HUES64 (cell line): ENCODE measurements around the gene HYCC2.

Experiments
- H3K27ac ChIP-seq: 2 replicates; pipeline ENCODE4 v1.7.0; 2013; ENCODE audit warnings: low read depth, low read length, inconsistent platforms
- H3K27me3 ChIP-seq: 2 replicates; pipeline ENCODE4 v1.6.1; 2013; ENCODE audit warnings: mild to moderate bottlenecking, low read length; ENCODE audit not compliant: insufficient read depth
- H3K36me3 ChIP-seq: 2 replicates; pipeline ENCODE4 v1.6.1; 2013; ENCODE audit warnings: mild to moderate bottlenecking, low read length; ENCODE audit not compliant: insufficient read depth
- H3K4me1 ChIP-seq: 2 replicates; pipeline ENCODE4 v1.6.1; 2013; ENCODE audit warnings: mild to moderate bottlenecking, low read length, moderate library complexity; ENCODE audit not compliant: insufficient read depth
- H3K4me3 ChIP-seq: 2 replicates; pipeline ENCODE4 v1.5.1; 2013; ENCODE audit warnings: mild to moderate bottlenecking, low read length, moderate library complexity
- H3K9ac ChIP-seq: 2 replicates; pipeline ENCODE4 v1.6.1; 2013; ENCODE audit warnings: mild to moderate bottlenecking, low read depth, low read length
- H3K9me3 ChIP-seq: 2 replicates; pipeline ENCODE4 v1.6.1; 2013; ENCODE audit warnings: low read depth, low read length; ENCODE audit not compliant: insufficient read depth
- WGBS: fragments of 150-250, 120-280 bp; methylation state at CpG from one replicate; pipeline ENCODE4 v1.1.7; 2013; ENCODE audit warnings: missing lambda C conversion rate; 5-methylcytosine and 5-hydroxymethylcytosine counted together

HYCC2 gene

GRCh38 chr2:201110615-201111014 is 39.1 kb upstream of the HYCC2 start:
- H3K9ac ChIP-seq = no peak overlapping the region
- H3K36me3 ChIP-seq = no peaks in the 10 kb centered on the region
- no peak overlapping the region for H3K27ac ChIP-seq
- H3K4me1 ChIP-seq = no peaks in the 10 kb centered on the region
- H3K4me3 ChIP-seq = no peak overlapping the region
- no peaks in the 10 kb centered on the region for H3K9me3 ChIP-seq
- no peaks in the 10 kb centered on the region for H3K27me3 ChIP-seq

GRCh38 chr2:201109186-201109585 is 37.7 kb upstream of the HYCC2 start:
- 94% methylated on average over 3 of the region's 4 CpGs for WGBS
- H3K4me1 ChIP-seq = no peaks in the 10 kb centered on the region
- no peak overlapping the region for H3K27ac ChIP-seq
- no peaks in the 10 kb centered on the region for H3K9me3 ChIP-seq
- H3K27me3 ChIP-seq = no peaks in the 10 kb centered on the region
- H3K36me3 ChIP-seq = no peaks in the 10 kb centered on the region
- H3K4me3 ChIP-seq = no peak overlapping the region
- no peak overlapping the region for H3K9ac ChIP-seq

- Histone ChIP-seq H3K36me3 (no peaks in the 10 kb centered on the region), H3K4me3 (no peak overlapping the region), H3K4me1 (no peaks in the 10 kb centered on the region), H3K9me3 (no peaks in the 10 kb centered on the region), H3K27ac (no peak overlapping the region), H3K9ac (no peak overlapping the region), H3K27me3 (no peaks in the 10 kb centered on the region)
- 92% methylated on average over 2 of the region's 2 CpGs for WGBS
Observed at GRCh38 chr2:201108341-201108740, 36.9 kb upstream of the HYCC2 start.

GRCh38 chr2:201107624-201108023 is 36.2 kb upstream of the HYCC2 start:
- no peaks in the 10 kb centered on the region for H3K36me3 ChIP-seq
- H3K27me3 ChIP-seq = no peaks in the 10 kb centered on the region
- H3K4me1 ChIP-seq = no peaks in the 10 kb centered on the region
- H3K9ac ChIP-seq = no peak overlapping the region
- no peaks in the 10 kb centered on the region for H3K9me3 ChIP-seq
- WGBS = 95% methylated on average over 2 of the region's 2 CpGs
- no peak overlapping the region for H3K4me3 ChIP-seq
- no peak overlapping the region for H3K27ac ChIP-seq

- Histone ChIP-seq H3K27me3 (no peaks in the 10 kb centered on the region), H3K27ac (no peak overlapping the region), H3K9me3 (no peaks in the 10 kb centered on the region), H3K9ac (no peak overlapping the region), H3K4me3 (no peak overlapping the region), H3K36me3 (no peaks in the 10 kb centered on the region), H3K4me1 (no peaks in the 10 kb centered on the region)
- WGBS = 94% methylated on average over 1 of the region's 1 CpG
Observed at GRCh38 chr2:201105759-201106158, 34.3 kb upstream of the HYCC2 start.

- Histone ChIP-seq H3K36me3 (no peaks in the 10 kb centered on the region), H3K9ac (no peak overlapping the region), H3K27me3 (no peaks in the 10 kb centered on the region), H3K4me3 (no peak overlapping the region), H3K4me1 (no peaks in the 10 kb centered on the region), H3K9me3 (no peaks in the 10 kb centered on the region), H3K27ac (no peak overlapping the region)
- WGBS = 92% methylated on average over 3 of the region's 3 CpGs
Observed at GRCh38 chr2:201100497-201100896, 29.0 kb upstream of the HYCC2 start.

GRCh38 chr2:201093573-201093972 is 22.1 kb upstream of the HYCC2 start:
- Histone ChIP-seq H3K27me3 (no peaks in the 10 kb centered on the region), H3K9me3 (no peaks in the 10 kb centered on the region), H3K4me3 (no peak overlapping the region), H3K9ac (no peak overlapping the region), H3K4me1 (no peaks in the 10 kb centered on the region), H3K36me3 (no peaks in the 10 kb centered on the region), H3K27ac (no peak overlapping the region)
- WGBS = 95% methylated on average over 5 of the region's 5 CpGs

- Histone ChIP-seq H3K27me3 (no peaks in the 10 kb centered on the region), H3K4me3 (no peak overlapping the region), H3K36me3 (peaks cover 3% of the 10 kb centered on the region; the same call in 1 of the 2 replicates), H3K9me3 (no peaks in the 10 kb centered on the region), H3K27ac (no peak overlapping the region), H3K9ac (no peak overlapping the region), H3K4me1 (no peaks in the 10 kb centered on the region)
- WGBS = 92% methylated on average over 4 of the region's 4 CpGs
Observed at GRCh38 chr2:201090574-201090973, 19.1 kb upstream of the HYCC2 start.

GRCh38 chr2:201084863-201085262 is 13.4 kb upstream of the HYCC2 start:
- WGBS = 91% methylated on average over 2 of the region's 2 CpGs
- Histone ChIP-seq H3K36me3 (peaks cover 33% of the 10 kb centered on the region), H3K4me3 (no peak overlapping the region), H3K27me3 (no peaks in the 10 kb centered on the region), H3K4me1 (no peaks in the 10 kb centered on the region), H3K9me3 (no peaks in the 10 kb centered on the region), H3K9ac (no peak overlapping the region), H3K27ac (no peak overlapping the region)

- H3K9me3 ChIP-seq = no peaks in the 10 kb centered on the region
- H3K9ac ChIP-seq = no peak overlapping the region
- WGBS = 95% methylated on average over 7 of the region's 7 CpGs
- H3K27ac ChIP-seq = no peak overlapping the region
- H3K4me3 ChIP-seq = no peak overlapping the region
- H3K4me1 ChIP-seq = peaks cover 3% of the 10 kb centered on the region; the same call in 1 of the 2 replicates
- H3K27me3 ChIP-seq = no peaks in the 10 kb centered on the region
- peaks cover 15% of the 10 kb centered on the region for H3K36me3 ChIP-seq
Observed at GRCh38 chr2:201074996-201075395, 3.5 kb upstream of the HYCC2 start.

- H3K4me3 ChIP-seq = peak overlapping the region; percentile 86
- H3K27me3 ChIP-seq = no peaks in the 10 kb centered on the region
- H3K9ac ChIP-seq = no peak overlapping the region
- 100% methylated on average over 1 of the region's 1 CpG for WGBS
- no peaks in the 10 kb centered on the region for H3K36me3 ChIP-seq
- no peaks in the 10 kb centered on the region for H3K9me3 ChIP-seq
- H3K27ac ChIP-seq = no peak overlapping the region
- H3K4me1 ChIP-seq = peaks cover 3% of the 10 kb centered on the region; the same call in 1 of the 2 replicates
Observed at GRCh38 chr2:201073071-201073470, 1.6 kb upstream of the HYCC2 start.

- 5% methylated on average over 3 of the region's 5 CpGs for WGBS
- Histone ChIP-seq H3K27me3 (no peaks in the 10 kb centered on the region), H3K4me1 (peaks cover 3% of the 10 kb centered on the region; the same call in 1 of the 2 replicates), H3K4me3 (peak overlapping the region; percentile 86), H3K36me3 (no peaks in the 10 kb centered on the region), H3K27ac (peak overlapping the region; percentile 87; the same call in 1 of the 2 replicates), H3K9me3 (no peaks in the 10 kb centered on the region), H3K9ac (peak overlapping the region; percentile 85)
Observed at GRCh38 chr2:201072201-201072530, 695 bp upstream of the HYCC2 start.
